Ectodermal cell (in vitro differentiated cells): ENCODE measurements around the gene PDXK.

Experiments used
- H3K27ac ChIP-seq: 2 replicates; pipeline ENCODE4 v1.7.0; 2013; ENCODE audit warnings: mild to moderate bottlenecking, low read depth, low read length; ENCODE audit not compliant: insufficient read depth, poor library complexity, severe bottlenecking
- H3K27me3 ChIP-seq: 2 replicates; pipeline ENCODE4 v1.7.0; 2013; ENCODE audit warnings: mild to moderate bottlenecking, low read length; ENCODE audit not compliant: insufficient read depth, control insufficient read depth, poor library complexity, severe bottlenecking
- H3K36me3 ChIP-seq: one replicate; pipeline ENCODE4 v1.7.0; 2013; ENCODE audit warnings: low read length; ENCODE audit not compliant: control insufficient read depth, insufficient read depth
- H3K4me1 ChIP-seq: one replicate; pipeline ENCODE4 v1.7.0; 2013; ENCODE audit warnings: low read length; ENCODE audit not compliant: control insufficient read depth, insufficient read depth
- H3K4me3 ChIP-seq: 2 replicates; pipeline ENCODE4 v1.7.0; 2013; ENCODE audit warnings: low read depth, low read length, control low read depth; ENCODE audit not compliant: insufficient read depth
- H3K9me3 ChIP-seq: 2 replicates; pipeline ENCODE4 v1.7.0; 2013; ENCODE audit warnings: mild to moderate bottlenecking, low read length, moderate library complexity; ENCODE audit not compliant: control insufficient read depth
- WGBS, 2 experiments: methylation state at CpG; one replicate each; pipeline ENCODE4 v1.1.7; 2013; ENCODE audit warnings: missing lambda C conversion rate in 2 of 2; 5-methylcytosine and 5-hydroxymethylcytosine counted together

The PDXK gene

DNA sequence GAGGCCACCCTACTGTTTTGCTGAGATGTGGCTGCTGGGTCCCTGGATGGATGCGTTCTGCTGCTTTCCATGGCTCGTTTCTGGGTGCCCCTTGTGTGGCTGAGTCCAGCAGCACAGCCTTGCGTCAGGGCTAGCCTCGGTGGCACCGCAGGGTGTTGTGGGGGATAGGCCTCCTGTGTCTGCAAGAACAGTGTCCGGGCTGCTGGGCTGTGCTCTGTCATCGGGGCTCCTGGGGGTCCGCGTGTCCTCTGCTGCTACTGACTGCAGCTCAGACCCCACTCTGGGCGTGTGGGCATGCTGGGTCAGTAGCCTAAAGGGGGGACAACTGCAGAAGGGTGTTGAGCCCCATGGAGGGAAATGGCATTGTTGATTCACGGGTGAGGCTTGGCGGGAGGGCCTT, 75.4 kb downstream of the PDXK start:
- Histone ChIP-seq H3K27me3 (no peaks in the 10 kb centered on the region), H3K4me3 (no peak overlapping the region), H3K36me3 (peaks cover 60% of the 10 kb centered on the region), H3K27ac (no peak overlapping the region), H3K9me3 (no peaks in the 10 kb centered on the region), H3K4me1 (peaks cover 13% of the 10 kb centered on the region)
- WGBS, 2 experiments: 85 to 88% methylated on average over 12 of the region's 12 CpGs

DNA sequence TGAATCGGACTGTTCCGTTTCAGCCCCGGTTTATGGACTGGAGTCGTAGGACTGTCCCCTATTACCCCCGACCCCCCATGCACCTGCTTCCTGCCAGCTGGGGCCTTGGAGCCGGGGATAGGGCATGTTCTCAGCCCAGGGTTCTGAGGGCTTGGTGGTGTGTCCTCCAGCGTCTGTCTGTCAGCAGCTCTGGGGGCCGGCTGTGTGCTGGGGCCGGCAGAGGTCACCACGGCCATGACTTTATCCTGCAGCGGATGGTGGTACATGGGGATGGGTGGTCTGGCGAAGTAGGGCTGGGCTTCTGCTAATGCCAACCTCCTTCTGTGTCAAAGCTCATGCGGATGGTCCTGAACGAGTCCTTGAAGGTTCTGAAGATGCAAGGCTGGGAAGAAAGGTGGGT, 75.9 kb downstream of the PDXK start:
- no peak overlapping the region for H3K4me3 ChIP-seq
- H3K4me1 ChIP-seq: peaks cover 13% of the 10 kb centered on the region
- H3K27ac ChIP-seq: no peak overlapping the region
- 92 to 94% methylated on average over 14 of the region's 14 CpGs for WGBS, 2 experiments
- no peaks in the 10 kb centered on the region for H3K27me3 ChIP-seq
- peaks cover 63% of the 10 kb centered on the region for H3K36me3 ChIP-seq
- no peaks in the 10 kb centered on the region for H3K9me3 ChIP-seq

DNA sequence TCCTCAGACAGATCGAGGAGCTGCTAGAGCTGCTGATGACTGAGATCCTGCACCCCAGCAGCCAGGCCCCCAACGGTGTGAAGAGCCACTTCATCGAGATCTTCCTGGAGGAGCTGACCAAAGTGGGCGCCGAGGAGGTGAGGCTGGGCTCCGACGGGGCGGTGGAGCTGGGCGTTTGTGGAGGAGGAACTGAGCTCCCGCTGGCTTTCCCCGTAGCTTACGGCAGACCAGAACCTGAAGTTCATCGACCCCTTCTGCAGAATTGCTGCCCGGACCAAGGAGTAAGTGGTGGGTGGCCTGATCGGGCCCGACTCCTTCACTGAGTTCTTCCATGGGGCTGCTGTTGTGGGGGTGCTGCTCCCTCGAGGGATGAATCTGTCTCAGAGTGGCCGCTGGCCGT, 78.5 kb downstream of the PDXK start:
- Histone ChIP-seq H3K9me3 (no peaks in the 10 kb centered on the region), H3K27ac (no peak overlapping the region), H3K27me3 (no peaks in the 10 kb centered on the region), H3K4me3 (no peak overlapping the region), H3K4me1 (no peaks in the 10 kb centered on the region), H3K36me3 (peaks cover 74% of the 10 kb centered on the region)
- 93% methylated on average over 19 of the region's 19 CpGs for WGBS, 2 experiments

GRCh38 chr21:43797925-43798715, 79.2 kb downstream of the PDXK start:
- H3K27ac ChIP-seq: no peak overlapping the region
- H3K9me3 ChIP-seq: no peaks in the 10 kb centered on the region
- H3K4me1 ChIP-seq: no peaks in the 10 kb centered on the region
- 95 to 97% methylated on average over 30 of the region's 30 CpGs for WGBS, 2 experiments
- H3K36me3 ChIP-seq: peaks cover 69% of the 10 kb centered on the region
- no peaks in the 10 kb centered on the region for H3K27me3 ChIP-seq
- no peak overlapping the region for H3K4me3 ChIP-seq

GRCh38 chr21:43799301-43799840, 80.4 kb downstream of the PDXK start:
- Histone ChIP-seq H3K4me3 (no peak overlapping the region), H3K27me3 (no peaks in the 10 kb centered on the region), H3K9me3 (no peaks in the 10 kb centered on the region), H3K36me3 (peaks cover 59% of the 10 kb centered on the region), H3K4me1 (no peaks in the 10 kb centered on the region), H3K27ac (no peak overlapping the region)
- WGBS, 2 experiments: 95 to 96% methylated on average over 19 of the region's 19 CpGs

GRCh38 chr21:43800124-43800523, 81.2 kb downstream of the PDXK start:
- H3K9me3 ChIP-seq: no peaks in the 10 kb centered on the region
- H3K4me1 ChIP-seq: no peaks in the 10 kb centered on the region
- no peak overlapping the region for H3K27ac ChIP-seq
- no peak overlapping the region for H3K4me3 ChIP-seq
- no peaks in the 10 kb centered on the region for H3K27me3 ChIP-seq
- H3K36me3 ChIP-seq: peaks cover 55% of the 10 kb centered on the region
- 96% methylated on average over 17 of the region's 17 CpGs for WGBS, 2 experiments

DNA sequence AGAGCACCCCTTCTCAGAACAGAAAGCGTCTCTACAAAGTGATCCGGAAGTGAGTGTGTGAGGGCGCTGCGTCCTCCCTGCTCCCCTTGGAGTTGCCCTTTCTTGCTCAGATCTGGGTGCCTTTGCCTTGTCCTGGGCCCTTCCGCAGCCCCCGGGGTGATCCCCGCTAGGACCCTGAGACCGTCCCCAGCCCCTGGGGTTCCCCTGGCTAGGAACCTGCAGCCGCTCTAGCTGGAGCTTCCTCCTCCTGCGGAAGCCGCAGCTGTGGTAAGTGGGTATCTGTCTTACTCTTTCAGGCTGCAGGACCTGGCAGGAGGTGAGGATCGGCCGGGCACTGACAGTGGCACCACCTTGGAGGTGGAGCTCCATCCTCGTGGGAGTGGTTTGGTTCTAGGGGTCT, 81.6 kb downstream of the PDXK start:
- 96 to 97% methylated on average over 14 of the region's 14 CpGs for WGBS, 2 experiments
- no peaks in the 10 kb centered on the region for H3K9me3 ChIP-seq
- H3K4me1 ChIP-seq: no peaks in the 10 kb centered on the region
- H3K27me3 ChIP-seq: no peaks in the 10 kb centered on the region
- no peak overlapping the region for H3K27ac ChIP-seq
- H3K4me3 ChIP-seq: no peak overlapping the region
- H3K36me3 ChIP-seq: peaks cover 51% of the 10 kb centered on the region

DNA sequence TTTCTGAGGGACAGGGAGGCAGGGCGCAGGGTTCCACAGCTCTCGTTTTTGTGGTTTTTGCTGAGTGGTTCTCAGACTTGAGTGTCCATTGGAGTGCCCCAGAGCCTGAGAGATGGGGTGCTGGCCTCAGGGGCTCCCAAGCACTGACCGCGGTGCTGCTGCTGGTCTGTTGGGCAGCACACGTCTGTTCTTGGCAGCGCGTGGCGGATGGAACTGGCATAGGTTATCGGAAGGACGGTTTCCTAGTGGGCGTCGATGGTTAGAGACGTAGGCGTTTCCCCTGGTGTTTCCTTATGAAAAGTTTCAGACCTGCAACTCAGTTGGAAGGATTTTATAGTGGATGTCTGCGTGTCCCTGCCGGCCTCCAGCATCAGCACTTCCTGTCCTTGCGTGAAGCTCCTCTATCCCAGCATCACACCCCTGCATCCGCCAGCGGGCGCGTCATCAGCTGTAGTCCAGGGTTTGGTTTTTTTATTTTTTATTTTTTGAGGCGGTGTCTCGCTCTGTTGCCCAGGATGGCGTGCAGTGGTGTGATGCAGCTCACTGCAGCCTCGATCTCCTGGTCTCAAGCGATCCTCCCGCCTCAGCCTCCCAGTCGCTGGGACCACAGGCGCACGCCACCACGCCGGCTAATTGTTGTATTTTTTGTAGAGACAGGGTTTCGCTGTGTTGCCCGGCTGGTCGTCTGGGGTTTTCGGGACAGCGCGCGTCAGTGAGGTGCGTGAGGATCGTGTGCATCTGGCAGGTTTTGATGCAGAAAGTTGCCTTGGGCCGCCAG, 82.3 kb downstream of the PDXK start:
- Histone ChIP-seq H3K27ac (no peak overlapping the region), H3K36me3 (peaks cover 45% of the 10 kb centered on the region), H3K4me1 (no peaks in the 10 kb centered on the region), H3K9me3 (no peaks in the 10 kb centered on the region), H3K27me3 (no peaks in the 10 kb centered on the region), H3K4me3 (no peak overlapping the region)
- WGBS, 2 experiments: 96% methylated on average over 42 of the region's 42 CpGs

DNA sequence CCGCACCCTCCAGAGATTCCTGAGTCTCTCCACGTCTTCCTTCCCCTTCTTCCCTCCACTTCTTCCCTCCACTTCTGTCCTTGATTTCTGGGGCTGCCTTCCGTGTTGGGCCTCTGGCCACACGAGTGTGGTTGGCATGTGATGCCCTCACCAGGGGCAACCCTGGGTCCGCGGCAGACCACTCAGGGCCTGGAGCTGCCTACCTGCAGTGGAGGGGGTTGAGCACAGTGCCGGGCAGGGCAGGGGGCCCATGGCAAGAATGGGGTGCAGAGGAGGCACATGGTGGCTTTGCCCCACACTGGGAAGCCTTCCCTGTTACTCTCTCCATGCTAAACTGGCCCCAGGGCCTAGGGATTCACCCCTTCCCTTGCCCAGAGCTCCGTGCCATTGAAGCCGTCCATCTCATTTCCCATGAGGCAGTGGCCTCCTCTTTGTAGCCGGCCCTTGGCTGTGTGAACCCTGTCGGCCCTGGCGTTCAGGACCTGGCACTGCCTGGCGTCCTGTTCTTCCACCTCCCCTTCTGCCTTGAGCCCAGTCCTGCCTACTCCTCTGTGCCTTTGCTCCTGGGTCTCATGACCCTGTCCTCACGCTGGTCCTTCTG, 83.9 kb downstream of the PDXK start:
- 95 to 96% methylated on average over 14 of the region's 14 CpGs for WGBS, 2 experiments
- H3K27ac ChIP-seq: no peak overlapping the region
- H3K36me3 ChIP-seq: peaks cover 29% of the 10 kb centered on the region

More for the DNA sequence above, 83.9 kb downstream of the PDXK start:
- Histone ChIP-seq H3K4me3 (no peak overlapping the region), H3K27me3 (no peaks in the 10 kb centered on the region), H3K9me3 (no peaks in the 10 kb centered on the region), H3K4me1 (no peaks in the 10 kb centered on the region)
